ENCODE data around the gene CEP104.
"Not testable (repeated sequence)": the region's sequence is repeated elsewhere in the genome, so short reads cannot be mapped to it uniquely, and the experiment has no call there.

Gene CEP104

DNA sequence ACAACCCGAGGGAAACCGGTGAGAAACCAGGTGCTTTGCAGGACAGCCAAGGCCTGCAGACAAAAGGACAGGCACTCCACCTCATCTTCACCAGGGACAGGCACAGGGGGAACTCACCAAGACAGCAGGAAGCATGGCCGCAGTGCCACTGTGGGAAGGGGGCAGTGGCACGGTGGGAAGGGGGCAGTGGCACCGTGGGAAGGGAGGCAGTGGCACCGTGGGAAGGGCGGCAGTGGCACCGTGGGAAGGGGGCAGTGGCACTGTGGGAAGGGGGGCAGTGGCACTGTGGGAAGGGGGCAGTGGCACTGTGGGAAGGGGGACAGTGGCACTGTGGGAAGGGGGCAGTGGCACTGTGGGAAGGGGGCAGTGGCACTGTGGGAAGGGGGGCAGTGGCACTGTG lies 32.4 kb downstream of the CEP104 start:
- no peak for DNase-seq

DNA sequence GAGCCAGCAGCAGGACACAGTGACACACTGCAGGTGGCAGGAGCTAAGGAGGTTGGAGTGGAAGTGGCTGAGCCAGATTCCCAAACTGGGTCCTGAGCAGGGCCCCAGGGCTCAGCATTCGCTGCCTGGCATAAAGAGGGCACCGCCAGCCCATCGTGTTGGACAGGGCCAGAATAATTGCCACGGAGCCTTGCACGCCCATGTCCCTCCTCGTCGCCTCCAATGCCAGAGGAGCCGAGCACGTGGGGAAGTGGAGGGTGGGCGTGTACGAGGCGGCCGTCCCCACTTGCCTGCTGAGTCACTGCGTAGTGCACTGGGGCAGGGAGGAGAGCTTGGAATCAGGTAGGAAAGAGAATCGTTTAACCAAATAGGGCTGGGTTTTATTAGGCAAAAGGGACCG lies 34.6 kb downstream of the CEP104 start:
- no peak for DNase-seq

GRCh38 chr1:3821908-3822307 lies 35.1 kb downstream of the CEP104 start:
- DNase-seq: no peak

GRCh38 chr1:3821447-3821846 lies 35.6 kb downstream of the CEP104 start:
- DNase-seq: no peak

GRCh38 chr1:3821004-3821403 lies 36.0 kb downstream of the CEP104 start:
- DNase-seq: no peak

- DNase-seq: no peak
These were observed 36.7 kb downstream of the CEP104 start for GRCh38 chr1:3820316-3820715.

DNA sequence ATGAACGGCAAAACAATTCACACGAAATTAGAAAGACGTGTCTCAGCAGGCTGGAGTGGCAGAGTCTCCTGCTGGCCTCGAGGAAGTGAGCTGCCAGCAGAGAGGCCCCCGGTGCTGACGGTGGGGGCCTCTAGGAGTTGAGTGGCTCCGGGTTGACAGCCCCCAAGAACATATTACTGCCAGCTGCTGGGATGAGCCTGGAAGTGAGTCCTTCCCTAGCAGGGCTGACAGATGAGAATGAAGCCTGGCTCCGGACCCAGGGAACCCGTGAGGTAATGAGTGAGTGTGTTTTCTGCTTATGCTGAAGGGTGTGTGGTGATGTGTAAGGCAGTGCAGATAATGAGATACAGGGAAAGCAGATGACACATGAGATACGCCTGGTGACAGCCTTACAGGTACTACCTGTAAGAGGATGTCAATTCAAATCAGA lies 37.2 kb downstream of the CEP104 start:
- DNase-seq: no peak

GRCh38 chr1:3817821-3818597 lies 39.0 kb downstream of the CEP104 start:
- DNase-seq: no peak

GRCh38 chr1:3817138-3817740 lies 39.8 kb downstream of the CEP104 start:
- no peak for DNase-seq

DNA sequence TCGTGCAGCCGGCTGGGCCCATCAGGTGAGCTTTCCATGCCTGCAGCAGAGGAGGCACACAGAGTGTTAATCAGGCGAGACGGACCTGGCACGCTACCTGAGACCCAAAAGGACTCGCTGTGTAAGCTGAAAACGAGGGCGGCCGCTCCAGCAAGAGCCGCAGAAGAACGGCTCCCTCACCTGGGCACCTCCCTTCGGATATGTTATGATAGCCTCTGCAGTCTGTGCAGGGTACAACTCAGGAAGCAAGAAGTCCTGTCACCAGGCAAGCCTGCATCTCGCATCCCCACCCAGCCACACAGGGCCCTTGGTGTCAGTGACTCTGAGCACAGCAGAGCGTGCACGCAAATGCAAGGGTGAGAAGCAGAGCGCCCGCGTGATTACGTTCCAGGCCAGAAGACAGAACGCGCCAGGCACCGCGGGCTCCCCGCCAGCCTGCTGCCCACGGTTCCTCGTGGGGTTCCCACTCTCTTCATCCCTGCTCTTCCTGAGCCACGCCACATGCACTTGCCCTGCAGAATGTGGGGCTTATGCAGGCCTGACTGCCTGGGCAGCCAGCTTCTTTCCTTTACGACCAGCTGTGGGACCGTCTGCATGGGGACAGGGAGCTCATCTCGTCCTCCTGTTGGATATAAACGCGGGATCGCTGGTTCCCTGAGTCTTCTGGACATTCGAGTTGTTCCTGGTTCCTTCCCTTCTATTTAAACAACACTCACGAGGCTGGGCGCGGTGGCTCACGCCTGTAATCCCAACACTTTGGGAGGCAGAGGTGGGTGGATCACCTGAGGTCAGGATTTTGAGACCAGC lies 40.5 kb downstream of the CEP104 start:
- no peak for DNase-seq

GRCh38 chr1:3814771-3815561 lies 42.0 kb downstream of the CEP104 start:
- DNase-seq: no peak

GRCh38 chr1:3814065-3814464 lies 42.9 kb downstream of the CEP104 start:
- no peak for DNase-seq

DNA sequence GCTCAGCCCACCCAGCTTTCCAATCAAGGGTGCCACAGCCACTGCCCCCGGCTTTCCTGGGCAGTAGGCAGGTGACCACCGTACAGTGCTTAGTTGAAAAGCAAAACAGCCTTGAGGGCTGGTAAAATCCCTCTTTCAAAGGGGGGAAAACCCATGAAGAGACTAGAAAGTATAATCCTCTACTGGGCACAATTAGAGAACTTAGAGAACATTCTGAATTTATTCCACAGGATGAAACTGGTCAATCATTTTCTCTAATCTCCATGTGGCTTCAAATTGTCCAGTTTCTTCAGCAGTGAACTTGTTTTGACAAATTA lies 45.5 kb downstream of the CEP104 start:
- DNase-seq: no peak

- DNase-seq: not testable (repeated sequence)
These were observed 46.8 kb downstream of the CEP104 start for GRCh38 chr1:3810149-3810761.

DNA sequence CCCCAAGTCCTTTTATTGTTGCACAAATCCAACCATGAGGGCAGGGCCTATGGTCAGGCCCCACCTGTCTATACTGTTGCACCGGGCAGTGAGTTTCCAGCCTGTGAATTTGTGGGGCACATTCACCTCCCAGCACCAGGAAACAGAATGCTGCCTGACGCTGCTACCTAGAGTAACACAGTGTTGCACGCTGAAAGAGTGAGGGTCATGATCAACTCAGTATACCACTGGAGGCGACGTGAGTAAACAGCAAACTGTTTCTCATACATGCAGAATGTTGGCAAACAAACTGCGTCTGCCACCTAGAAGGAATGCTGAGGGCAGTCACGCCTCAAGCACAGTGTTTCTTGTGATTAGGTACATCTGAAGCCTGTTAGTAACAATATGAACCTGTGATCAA lies 47.3 kb downstream of the CEP104 start:
- no peak for DNase-seq

GRCh38 chr1:3807769-3808168 lies 49.2 kb downstream of the CEP104 start:
- DNase-seq: no peak

- no peak for DNase-seq
These were observed 52.0 kb downstream of the CEP104 start for GRCh38 chr1:3805038-3805437.

- not testable (repeated sequence) for DNase-seq
These were observed 52.4 kb downstream of the CEP104 start for GRCh38 chr1:3804627-3804944.

DNA sequence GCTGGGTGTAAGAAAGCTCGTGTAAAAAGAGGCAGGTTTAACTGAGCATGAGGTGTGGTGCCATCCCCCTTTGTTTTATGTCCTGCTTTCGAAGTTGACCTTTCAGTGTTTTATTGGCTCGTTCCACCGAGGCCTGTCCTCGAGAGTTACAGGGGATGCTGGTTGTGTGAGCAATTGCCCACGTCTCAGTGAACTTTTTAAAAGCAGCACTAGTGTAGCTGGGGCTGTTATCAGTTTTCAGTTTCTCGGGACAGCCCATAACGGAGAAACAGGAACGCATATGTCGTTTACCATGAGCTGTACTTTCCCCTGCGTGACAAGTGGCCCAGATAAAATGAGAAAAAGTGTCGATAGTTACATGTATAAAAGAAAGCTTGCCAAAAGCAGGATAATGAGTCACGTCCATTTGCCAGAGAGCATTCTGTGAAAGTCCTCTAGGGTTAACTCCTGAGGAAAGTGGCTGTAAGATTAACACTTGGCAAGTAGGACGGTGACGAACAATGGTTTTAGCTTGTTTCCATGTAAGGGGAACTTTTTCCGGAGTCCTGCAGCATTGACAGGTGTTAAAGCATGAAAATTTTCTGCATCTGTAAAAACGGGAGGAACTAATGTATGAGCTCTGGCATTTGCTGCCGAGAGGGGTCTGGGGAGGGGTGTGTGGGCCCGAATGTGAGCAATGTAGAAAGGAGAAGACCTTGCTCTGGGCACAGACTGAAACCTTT lies 52.9 kb downstream of the CEP104 start:
- DNase-seq: no peak

GRCh38 chr1:3800795-3801194 lies 56.2 kb downstream of the CEP104 start:
- not testable (repeated sequence) for DNase-seq

DNA sequence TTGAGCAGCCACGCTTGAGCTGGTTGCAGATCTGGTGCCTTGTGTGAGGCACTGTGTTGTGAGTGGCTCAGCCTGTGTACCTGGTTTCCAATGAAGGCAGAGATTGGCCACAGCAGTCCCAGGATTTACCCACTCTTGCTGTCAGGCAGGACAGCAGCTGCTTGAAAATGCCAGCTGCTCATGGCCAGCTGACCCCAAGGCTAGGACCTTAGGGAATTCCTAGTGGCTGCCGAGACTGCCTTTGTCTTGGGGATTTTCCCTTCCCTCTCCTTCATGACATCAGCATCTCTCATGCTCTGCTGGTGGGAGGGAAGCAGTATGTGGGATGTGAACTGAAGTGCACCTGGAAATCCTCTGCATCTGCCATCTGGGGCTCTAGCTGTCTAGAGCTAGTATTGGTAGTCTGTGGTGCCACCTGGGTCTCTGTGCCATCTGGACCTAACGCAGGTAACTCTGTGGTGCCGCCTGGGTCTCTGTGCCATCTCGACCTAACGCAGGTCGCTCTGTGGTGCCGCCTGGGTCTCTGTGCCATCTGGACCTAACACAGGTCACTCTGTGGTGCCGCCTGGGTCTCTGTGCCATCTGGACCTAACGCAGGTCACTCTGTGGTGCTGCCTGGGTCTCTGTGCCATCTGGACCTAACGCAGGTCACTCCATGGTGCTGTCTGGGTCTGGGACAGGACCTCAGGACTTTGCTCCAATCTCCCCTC lies 56.9 kb downstream of the CEP104 start:
- DNase-seq: no peak

Measured in fibroblast of skin of abdomen (primary cell).